NCI-H345 treated with DMSO at 0.1 percent for 48 hours (cell line): ENCODE measurements around the gene TAB2.
"Not testable (repeated sequence)": the region's sequence is repeated elsewhere in the genome, so short reads cannot be mapped to it uniquely, and the experiment has no call there.

Experiments
- DNase-seq: peaks from one replicate; lab custom pipeline; 2025; ENCODE audit not compliant: unreplicated experiment; lab: John Stamatoyannopoulos, UW

Gene TAB2

DNA sequence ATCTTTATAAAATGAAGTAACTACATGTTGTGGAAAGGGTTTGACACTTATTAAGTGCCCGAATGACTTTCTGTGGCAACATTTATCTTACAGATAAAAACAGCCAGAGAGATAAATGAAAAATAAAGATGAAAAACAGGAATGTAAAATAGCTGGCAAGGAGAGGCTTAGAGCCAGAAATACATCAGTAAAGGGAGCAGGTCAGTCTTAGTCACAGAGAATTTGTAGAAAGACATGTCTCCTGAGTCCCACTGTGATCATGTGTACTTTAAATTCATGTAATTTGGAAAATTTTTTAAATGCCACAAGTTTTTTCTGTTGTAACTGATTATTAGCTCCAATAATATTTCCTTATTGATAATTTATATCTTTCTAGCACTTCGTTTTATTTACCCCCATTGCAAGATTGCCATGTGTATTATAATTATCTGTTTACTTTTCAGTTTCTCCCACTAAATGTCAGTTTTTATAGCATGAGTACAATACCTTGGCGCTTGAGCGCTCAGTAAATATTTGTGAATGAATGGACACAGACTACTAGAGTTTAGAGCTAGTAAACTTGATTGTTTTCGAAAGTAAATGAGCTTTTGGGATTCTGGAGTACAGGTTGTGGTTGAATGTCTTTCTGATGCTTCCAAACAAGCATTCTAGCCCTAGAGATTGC is 15.2 kb downstream of the TAB2 start:
- DNase-seq: no peak

DNA sequence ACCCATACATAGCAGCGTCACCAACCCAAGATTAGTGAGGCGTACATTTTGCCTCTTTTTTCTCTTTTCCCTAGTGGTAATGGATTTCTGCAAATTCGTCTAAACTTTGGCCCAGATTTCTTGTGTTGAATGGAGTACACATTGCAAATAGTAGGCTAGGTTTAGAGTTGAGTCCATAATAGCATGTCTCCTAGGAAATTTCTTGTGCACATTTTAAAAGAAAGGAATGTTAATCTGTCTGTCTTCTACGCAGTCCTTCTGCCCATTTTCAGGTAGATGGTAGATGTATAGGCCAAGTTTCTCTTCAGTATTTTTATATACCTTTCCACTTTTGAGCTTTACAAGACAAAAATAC is 15.7 kb downstream of the TAB2 start:
- no peak for DNase-seq

DNA sequence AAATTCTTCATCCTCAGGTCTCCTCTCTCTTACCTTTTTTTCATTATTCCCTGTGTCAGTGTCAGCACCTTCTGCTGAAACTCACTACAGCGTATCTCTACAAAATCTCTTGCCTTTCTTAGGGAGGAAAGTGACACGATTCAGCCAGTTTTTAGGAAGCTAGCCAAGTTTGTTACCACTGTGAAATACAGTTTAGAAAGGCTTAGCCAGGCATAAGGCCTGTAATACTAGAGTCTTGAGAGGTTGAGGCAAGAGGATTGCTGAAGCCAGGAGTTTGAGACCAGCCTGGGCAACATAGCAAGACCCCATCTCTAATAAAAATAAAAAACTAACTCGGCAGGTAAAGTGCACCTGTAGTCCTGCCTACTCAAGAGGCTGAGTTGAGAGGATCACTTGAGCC is 16.7 kb downstream of the TAB2 start:
- no peak for DNase-seq

DNA sequence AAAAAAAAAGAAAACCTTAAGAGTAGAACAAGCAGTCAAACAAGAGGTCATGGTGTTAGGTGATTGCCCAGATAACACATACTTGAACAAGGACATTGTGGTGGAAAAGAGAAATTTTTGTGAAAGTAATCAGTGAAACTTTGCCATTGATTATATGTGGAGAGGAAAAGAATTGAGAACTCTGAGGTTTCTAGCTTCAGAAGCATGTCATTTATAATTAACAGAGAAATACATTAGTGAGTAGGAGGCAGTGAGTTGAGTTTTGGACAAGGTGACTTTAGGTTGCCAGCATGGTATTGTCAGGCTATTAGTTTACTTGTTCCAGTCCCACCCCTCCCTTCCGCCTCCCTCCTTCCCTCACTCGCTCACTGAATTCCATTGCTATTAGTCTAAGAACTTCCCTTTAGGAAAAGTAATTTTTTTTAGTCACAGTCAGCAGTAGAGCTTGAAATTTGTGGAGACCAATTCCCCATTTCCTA is 17.2 kb downstream of the TAB2 start:
- no peak for DNase-seq

DNA sequence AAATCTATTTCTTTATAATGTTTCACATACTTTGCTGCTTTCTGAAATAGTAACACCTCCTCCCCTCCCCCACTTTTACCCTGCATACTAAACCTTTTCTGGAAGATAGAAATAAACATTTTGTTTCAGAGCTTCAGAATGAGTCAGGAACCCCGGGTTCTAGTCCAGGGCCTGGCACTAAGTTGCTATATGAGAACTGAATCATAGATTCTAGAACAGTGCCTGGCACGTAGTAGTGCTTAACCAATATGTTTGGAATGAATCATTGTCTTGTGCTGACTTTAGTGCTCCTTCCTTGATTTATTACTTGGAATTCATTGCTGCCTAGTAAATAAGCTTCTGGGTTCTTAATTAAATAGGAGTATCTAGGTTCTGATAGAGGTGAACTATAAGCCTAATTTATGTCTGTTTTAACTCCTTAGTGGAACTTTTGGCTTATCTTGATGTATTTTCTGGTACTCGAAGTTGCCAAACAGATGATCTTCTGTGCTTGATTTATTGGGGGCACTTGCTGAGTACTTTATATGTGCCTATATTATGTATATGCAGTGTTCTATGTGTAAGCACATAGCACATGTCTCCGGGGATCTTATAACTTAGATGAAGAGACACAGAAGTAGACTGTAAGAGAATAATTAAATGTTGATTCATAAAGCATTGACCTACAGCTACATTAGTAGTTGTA is 18.6 kb downstream of the TAB2 start:
- DNase-seq: no peak

DNA sequence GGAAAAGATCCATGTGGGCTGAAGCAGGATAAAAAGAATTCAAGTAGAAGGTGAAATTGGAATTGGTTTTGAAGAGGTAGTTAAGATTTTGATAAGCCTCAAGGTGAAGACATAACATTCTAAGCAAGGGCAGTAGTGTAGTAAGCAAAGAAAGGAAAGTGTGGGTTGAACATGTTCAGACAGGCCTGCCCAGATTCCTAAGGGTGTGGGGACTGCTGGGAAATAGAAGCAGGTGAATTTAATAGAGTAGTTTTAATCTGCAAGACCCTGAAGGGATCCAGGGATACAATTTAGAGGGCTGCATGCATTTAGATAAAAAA is 19.1 kb downstream of the TAB2 start:
- no peak for DNase-seq

DNA sequence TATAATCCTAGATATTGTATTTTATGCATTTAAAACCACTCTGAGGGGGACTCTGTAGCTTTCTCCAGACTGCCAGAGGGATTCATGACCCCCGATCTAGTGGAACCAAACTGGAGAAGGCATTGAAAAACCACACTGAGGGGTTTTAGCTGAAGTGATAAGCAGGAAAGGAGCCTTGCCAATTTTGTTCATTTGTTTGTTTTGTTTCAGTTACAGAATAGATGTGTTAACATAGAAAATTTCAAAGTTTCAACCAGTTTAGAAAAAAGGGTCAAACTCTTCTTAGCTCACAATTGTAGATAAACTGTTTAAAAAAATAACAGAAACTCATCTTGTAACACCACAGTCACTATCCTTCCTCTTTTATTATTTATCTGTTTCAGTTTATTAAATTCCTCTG is 19.8 kb downstream of the TAB2 start:
- DNase-seq: no peak

DNA sequence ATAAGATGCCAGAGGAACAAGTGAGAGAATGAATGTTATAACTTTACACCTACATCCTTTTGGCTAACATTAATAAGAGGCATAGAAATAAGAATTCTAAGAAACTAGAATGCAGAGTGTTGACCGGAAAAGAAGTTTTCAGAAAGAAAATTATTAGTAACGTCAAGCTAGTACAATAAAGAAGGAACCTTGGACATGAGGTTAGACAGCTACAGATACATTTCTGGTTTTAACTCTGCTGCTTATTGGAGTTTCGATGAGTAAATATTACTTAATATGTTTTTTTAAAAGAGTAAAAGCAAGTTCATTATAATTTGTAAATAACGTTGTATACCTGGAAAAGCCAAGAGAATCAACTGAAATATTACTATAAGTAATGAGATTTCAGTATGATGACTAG is 22.7 kb downstream of the TAB2 start:
- DNase-seq: no peak

DNA sequence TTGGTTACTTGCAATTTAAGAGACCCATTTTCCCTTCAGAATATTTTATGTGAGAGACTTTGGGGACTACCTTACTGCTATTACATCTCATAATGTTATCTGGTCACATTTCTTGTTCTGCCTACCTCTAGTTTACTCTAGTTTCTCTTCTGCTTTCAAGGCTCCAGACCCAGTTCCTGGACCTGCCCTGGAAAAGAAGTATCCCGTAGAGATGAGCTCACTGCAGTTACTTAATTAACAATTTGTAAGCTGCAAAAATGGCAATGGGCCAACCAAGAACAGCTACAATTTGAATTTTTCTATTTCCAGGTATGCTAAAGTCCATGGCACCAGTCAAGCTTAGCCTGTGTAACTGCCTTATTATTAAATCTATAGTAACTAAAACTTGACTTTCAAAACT is 25.0 kb downstream of the TAB2 start:
- no peak for DNase-seq

DNA sequence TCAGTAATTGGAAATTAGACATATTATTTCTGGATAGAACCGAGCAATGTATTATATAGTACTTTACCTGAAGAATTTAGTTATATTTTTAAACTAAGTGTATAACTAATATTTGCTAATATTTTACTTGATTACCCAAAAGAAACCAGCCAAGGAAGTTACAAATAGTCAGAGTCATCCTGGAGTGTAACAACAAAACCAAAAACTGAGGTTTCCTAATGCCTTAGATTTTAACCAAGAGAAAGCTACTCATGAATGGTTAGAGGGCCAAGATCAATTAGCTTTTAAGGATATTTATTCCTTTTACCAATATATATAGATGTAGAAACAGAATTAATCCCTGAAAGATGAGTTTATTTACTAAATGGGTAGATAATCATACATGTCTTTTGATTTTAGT is 26.0 kb downstream of the TAB2 start:
- DNase-seq: no peak

DNA sequence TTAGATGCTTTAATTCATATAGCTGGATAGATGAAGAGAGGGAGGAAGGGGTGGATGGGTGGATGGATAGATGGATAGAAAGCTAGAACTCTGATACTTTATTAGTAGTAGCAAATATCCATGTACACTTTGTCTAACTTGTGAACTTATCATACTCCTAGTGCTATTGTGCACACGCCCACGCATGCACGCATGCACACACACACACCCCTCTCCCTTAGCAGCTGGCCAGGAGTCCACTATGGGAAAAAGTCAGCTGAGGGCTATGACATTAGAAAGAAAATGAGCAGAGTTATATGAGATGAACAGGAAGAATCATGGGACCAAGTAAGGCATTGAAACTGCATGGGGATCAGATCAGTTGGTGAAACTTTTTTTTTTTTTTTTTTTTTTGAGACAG is 28.6 kb downstream of the TAB2 start:
- DNase-seq: no peak

DNA sequence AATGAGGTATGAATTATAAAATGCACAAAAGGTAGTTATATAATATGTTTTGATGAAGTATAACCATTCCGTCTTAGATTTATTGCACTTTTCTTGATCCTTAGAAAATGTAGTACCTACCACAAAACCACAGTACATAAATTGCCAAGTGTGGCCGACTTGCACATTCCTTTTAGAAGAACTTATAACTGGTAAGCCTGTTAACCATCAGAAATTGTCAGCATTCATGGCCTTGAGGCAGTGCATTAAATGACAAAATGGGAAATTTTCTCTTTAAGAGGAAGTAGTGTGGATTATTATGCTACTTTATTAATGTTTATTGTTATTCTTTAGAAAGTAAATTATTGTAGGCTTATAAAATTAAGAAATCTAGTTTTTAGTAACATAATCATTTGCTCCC is 29.6 kb downstream of the TAB2 start:
- DNase-seq: no peak

DNA sequence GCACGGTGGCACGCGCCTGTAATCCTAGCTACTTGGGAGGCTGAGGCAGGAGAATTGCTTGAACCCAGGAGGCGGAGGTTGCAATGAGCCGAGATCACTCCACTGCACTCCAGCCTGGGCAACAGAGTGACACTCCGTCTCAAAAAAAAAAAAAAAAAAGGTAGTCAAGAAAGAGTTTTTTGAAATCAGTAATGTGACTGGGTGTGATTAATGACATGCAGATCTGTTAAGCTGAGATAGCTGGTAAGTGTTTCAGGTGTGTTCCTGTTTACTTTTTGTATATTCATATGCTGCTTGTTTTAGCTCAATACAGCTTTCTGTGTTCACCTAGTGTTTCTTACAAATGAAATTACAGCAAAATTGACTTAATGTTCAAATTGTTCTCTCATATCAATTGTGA is 31.8 kb downstream of the TAB2 start:
- DNase-seq: not testable (repeated sequence)

DNA sequence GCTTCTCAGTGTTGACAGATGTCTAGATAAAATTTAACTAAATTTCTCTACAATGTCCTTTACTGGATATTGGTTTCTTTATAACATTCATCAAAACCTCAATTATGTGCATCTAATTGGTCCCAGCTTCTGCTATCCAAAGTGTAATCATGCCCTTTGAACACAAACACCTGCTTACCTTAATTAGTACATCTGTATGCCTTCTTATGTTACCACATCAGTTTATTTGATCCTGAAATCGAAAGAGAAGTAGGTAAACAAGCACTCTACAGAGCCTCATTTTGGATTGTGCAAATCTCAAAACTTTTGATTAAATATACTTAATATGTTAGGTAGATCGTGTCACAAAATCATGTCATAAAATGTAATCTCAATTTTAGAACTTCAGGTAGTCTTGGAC is 36.5 kb downstream of the TAB2 start:
- DNase-seq: no peak

DNA sequence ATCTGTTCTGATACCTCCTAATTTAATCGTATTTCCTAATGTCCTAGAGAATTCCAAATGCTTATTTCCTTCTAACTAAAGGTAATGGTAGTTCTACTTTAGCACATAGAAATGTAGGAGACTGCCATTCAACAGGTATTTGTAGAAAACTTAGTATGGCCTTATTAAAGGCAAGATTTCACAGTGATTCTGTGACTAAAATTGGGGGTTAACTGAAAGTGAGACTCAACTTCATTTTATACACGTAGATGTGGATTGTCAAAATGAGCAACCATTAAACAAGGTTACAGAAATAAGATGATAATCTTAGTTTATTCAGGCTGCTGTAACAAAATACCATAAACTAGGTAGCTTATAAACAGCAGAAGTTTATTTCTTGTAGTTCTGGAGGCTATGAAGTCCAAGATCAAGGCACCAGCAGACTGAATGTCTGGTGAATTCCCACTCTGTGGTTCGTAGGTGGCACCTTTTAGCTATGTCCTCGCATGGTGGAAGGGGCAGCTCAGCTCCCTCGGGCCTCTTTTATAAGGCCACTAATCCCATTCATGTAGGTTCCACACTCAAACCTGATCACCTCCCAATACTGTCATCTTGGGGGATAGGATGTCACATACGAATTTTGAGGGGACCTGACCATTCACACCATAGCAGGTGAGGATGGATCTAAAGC is 38.7 kb downstream of the TAB2 start:
- no peak for DNase-seq

DNA sequence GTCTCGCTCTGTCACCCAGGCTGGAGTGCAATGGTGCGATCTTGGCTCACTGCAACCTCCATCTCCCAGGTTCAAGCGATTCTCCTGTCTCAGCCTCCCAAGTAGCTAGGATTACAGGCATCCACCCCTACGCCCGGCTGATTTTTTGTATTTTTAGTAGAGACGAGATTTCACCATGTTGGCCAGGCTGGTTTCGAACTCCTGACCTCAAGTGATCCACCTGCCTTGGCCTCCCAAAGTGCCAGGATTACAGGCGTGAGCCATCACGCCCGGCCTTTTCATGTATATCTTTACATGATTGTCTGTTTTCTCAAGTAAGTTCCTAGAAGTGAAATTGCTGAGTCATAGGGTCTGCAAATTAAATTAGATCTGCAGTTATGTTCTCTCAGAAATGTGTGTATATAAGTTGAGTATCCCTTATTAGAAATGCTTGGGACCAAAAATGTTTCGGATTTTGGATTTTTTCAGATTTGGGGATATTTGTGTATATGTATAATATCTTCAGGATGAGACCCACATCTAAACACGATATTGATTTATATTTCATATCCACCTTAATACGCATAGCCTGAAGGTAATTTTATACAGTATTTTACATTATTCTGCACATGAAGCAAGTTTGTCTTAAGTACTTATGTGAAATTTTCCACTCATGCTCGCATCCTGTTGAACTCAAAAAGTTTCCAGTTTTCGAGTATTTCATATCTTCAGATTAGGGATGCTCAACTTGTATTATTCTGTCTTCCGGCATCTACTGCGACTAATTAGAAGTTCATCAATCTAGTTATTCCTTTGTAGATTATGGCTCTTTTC is 40.4 kb downstream of the TAB2 start:
- DNase-seq: no peak

DNA sequence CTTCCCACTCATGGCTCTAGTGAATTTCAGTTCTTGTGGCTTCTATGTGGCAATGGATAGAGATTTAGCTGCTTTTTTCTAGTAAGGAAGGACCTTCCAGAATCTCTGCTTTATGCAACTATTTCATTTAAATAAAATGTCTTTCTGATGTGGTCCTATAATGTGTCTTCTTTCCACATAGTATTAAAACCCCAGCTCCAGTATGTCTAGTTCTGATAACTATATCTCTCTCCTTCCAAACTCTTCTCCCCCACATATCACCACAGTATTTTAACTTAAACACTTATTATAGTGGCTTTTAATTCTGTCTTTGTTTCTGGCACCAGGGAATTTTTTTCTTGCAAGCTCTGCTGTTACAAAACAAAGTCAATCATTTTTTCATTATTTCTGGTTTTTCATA is 41.9 kb downstream of the TAB2 start:
- no peak for DNase-seq

DNA sequence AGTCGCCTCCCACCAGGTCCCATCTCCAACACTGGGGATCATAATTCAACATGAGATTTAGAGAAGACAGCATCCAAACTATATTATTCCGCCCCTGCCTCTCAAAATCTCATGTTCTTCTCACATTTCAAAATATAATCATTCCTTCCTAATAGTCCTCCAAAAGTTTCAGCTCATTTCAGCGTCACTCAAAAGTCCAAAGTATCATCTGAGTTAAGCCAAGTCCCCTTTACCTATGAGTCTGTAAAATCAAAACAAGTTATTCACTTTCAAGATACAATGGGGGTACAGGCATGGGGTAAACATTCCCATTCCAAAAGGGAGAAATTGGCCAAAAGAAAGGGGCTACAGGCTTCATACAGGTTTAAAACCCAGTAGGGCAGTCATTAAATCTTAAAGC is 43.0 kb downstream of the TAB2 start:
- DNase-seq: no peak

DNA sequence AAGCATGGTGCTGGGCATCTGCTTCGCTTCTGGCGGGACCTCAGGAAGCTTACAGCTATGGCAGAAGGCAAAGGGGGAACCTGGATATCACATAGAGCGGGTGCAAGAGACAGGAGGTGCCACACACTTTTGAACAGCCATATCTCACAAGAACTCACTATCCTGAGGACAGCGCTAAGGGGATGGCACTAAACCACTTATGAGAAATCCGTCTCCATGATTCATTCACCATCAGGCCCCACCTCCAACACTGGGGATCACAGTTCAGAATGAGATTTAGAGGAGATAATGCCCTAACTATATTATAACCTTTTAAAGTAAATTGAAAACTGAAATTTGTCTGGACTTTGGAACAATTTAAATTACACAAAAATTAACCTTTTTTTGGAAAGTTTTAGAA is 44.8 kb downstream of the TAB2 start:
- DNase-seq: no peak

DNA sequence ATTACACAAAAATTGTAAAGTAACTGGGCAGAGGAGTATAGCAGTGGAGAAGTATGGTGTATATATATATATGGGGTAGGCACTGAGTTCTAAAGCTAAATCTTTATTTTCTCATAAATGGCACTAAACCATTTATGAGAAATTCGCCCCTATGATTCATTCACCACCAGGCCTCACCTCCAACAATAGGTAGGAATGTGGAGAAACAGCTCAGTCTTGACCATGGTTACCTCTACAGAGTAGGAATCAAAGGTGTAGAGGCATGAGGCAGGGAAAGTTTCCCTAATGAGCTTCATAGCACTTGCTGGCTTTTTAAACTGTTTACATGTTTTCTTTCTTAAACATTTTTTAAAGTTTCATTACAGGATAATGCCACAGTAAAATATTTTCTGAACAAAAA is 45.6 kb downstream of the TAB2 start:
- DNase-seq: no peak

DNA sequence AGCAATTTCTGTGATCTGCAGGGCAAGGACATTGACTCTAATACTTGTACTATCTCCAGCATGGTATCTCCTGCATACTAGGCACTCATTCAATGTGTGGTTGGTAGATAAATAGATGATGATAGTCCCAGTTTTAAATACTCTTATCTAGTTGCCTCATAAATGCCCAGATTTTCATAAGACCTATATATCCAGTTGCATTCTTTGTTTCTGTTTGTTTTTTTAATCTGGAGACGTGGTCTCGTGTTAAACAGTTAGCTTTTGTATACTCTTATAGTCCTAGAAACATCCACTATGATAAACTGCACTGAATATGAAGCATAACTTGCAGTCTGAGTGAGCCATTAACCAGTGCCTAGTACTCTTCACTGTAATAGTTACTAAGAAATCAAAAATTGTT is 47.0 kb downstream of the TAB2 start:
- DNase-seq: no peak

DNA sequence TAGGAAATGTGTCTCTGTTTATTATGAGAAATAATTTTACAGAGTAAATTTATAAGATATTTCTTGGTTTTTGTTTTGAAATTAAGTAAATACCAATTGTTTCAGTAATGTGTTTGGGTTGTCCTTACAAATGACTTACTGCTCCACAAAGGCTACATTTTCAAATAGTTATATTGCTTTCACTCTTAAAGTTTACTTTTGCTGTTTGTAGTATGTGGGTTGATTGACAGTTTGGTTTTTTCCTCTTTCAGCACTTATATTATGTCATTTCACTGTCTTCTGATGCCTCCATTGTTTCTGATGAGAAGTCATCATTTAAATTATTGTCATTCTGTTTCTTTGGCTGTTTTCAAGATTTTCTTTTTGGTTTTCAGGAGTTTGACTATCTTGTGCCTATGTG is 47.7 kb downstream of the TAB2 start:
- no peak for DNase-seq
